Nucleus accumbens (tissue), 56 donors: Measurements from ENCODE around the gene KLRF1.
"Not testable (repeated sequence)": the region's sequence is repeated elsewhere in the genome, so short reads cannot be mapped to it uniquely, and the experiment has no call there.

Source experiments
- DNase-seq, 56 donors: peaks; one replicate each; lab custom pipeline; 2025; lab: John Stamatoyannopoulos, UW

Gene KLRF1

GRCh38 chr12:9868311-9868801, 41.1 kb downstream of the KLRF1 start:
- no peak for DNase-seq

DNA sequence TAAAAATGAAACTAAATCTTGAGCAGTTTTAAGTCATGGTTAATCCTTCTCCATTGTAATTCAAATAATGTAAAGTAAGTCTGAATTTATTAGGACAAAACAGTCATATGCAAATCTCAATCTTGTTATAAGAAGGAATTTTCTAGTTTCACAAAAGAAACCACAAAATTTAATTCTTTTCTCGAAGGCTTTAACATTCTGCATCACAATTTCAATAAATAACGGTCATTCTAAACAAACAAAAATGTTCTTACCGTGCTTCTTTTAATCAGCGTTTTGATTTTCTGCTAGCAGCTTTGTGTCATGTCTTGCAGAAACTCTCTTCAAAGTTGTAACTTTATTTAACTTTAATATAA, 41.6 kb downstream of the KLRF1 start:
- DNase-seq, result no peak

GRCh38 chr12:9869307-9870161, 42.3 kb downstream of the KLRF1 start, which contains the start of gene CLEC2B:
TSS of gene CLEC2B (minus strand) at chr12:9869354.
- no peak for DNase-seq

- no peak for DNase-seq
These were observed 43.1 kb downstream of the KLRF1 start for GRCh38 chr12:9870286-9870866.

DNA sequence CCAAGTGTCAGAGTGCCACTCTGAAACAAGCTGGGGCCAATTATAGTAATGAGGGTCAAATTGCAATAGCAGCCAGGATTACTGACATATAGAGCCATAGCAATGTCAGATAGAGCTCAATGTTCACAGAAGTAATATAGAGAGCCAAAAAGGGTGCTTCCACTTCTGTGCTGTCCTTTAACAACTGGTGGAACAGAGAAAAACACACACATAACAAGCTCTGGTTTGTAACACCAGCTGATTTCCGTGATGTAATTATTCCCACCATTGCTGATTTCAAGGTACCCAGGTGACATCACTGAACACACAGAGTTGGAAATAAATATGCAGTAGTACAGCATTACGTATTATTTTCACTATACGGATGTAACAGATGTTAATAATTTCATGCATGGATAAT, 44.9 kb downstream of the KLRF1 start:
- DNase-seq, result no peak

DNA sequence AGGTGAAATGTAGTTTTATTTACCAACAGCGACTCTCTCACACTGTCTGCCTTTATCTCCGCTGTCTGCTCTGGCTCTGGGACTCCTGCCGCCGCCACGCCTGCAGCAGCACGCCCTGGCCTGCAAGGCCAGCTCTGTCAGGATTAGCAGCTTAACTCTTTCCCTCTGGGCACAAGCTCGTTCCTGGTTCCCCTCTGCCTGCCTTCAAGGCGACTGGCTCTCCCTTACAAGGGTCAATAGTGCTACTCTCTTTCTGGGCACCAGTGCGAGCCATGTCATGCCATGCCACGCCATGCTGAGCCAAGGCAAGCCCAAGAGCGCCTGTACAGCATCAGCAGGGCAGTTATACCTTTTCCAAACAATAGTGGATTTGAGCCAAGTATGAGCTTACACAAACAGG, 45.5 kb downstream of the KLRF1 start:
- DNase-seq, result no peak

GRCh38 chr12:9876120-9876519, 48.8 kb downstream of the KLRF1 start:
- not testable (repeated sequence) for DNase-seq

DNA sequence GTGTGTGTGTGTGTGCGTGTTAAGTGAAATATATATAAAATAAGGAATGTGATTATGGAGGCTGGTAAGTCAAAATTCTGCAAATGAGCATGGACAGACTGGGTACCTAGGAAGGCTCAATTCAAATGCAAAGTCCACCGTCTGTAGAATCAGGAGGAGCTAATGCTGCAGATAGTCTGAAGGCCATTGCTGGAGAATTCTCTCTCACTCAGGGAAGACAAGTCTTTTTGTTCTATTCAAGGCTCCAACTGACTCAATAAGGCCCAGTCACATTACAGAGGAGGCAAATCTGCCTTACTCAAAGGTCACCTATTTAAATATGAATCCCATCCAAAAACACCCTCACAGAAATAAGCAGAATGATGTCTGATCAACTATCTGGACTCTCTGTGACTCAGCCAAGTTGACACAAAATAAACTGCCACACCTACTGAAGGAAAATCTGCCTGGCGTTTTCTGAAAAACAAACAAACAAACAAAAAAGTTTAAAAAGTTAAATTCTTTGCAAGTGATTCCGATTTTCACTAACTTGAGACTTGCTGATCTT, 53.3 kb downstream of the KLRF1 start:
- no peak for DNase-seq

GRCh38 chr12:9881246-9881645, 54.0 kb downstream of the KLRF1 start, which contains the start of gene KLRF2:
TSS of gene KLRF2 (plus strand) at chr12:9881489. CDS start at chr12:9881596, 107 bp downstream.
- no peak for DNase-seq

DNA sequence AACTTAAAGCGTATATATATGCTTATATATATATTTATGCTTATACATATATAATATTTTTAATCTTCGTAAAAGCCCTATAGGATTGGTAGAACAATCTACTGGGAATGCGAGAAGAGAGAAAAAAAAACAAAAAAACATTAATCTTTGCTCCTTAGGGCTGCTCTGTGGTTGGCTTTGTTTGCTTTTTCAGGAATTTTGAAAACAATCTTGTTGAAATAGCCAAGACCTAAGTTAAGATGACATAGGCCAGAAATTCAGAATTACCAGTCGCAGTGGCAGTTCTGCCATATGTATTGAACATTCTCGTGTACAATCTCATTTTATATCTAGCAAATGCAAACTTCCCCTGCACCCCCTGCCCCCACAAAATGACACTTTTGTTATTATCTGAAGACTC, 54.7 kb downstream of the KLRF1 start:
- DNase-seq, result no peak

DNA sequence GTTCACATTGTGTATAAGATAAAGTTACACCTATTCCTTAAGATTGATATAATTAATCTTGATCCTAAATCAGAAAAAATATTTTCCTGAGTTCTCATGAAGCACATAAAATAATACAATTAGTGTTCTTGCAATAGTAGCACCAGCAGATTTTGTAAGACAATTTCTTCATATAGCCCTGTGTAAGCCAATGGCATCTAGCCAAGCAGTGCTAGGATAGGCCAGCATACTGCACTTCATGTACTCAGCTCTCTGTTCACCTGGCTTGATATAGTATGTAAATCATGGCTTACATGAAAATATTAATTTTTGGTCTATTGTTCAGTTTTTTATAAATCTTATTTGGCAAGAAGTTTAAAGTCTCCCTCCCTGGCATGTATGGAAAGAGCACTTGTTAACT, 55.9 kb downstream of the KLRF1 start:
- DNase-seq, result no peak

- no peak for DNase-seq
These were observed 61.5 kb downstream of the KLRF1 start for GRCh38 chr12:9888665-9889273.
